H1 (cell line): ENCODE results near the gene FCRL4. TPM values are rescaled to one million over a fixed set of nuclear protein-coding genes. Genes with fewer than 3 reads are reported as not detected.

Experiments used
- CTCF ChIA-PET: fragments of 300-600 bp; sonication (Branson Sonifier 250); formaldehyde crosslinking; loops from one replicate; lab custom pipeline; 2021; ENCODE audit not compliant: partially characterized antibody; lab: Charles Lee
- POLR2A ChIA-PET: fragments of 300-600 bp; sonication (Branson Sonifier 250); formaldehyde crosslinking; loops from one replicate; lab custom pipeline; 2021; ENCODE audit warnings: inconsistent platforms; ENCODE audit not compliant: partially characterized antibody; lab: Charles Lee
- DNase-seq, 2 experiments: peaks; one replicate each; pipeline versions ENCODE4 v3.0.0 to v3.0.0-alpha.2; 2010 to 2022; ENCODE audit warnings: low spot score in 2 of 2, low read depth in 1 of 2, mixed read lengths in 1 of 2
- FAIRE-seq: peaks from 2 replicates; lab custom pipeline; 2011; peaks lifted over from hg19 to GRCh38; lab: Jason Lieb, UNC
- H2AFZ ChIP-seq: 2 replicates; pipeline ENCODE4 v1.8.1; 2012; ENCODE audit warnings: low read length, inconsistent platforms
- H2AK5ac ChIP-seq: 2 replicates; pipeline ENCODE4 v1.6.1; 2013; ENCODE audit warnings: low read depth, low read length
- H2BK120ac ChIP-seq: replicated peaks from 2 replicates; pipeline ENCODE3; 2013; ENCODE audit warnings: low read depth, low read length, inconsistent platforms
- H2BK12ac ChIP-seq: 2 replicates; pipeline ENCODE4 v1.6.1; 2013; ENCODE audit warnings: low read depth, low read length
- H2BK15ac ChIP-seq: 2 replicates; pipeline ENCODE4 v1.6.1; 2013; ENCODE audit warnings: low read length
- H2BK20ac ChIP-seq: 2 replicates; pipeline ENCODE4 v1.6.1; 2013; ENCODE audit warnings: low read length
- H2BK5ac ChIP-seq: 2 replicates; pipeline ENCODE4 v1.6.1; 2013; ENCODE audit warnings: low read depth, low read length
- H3K14ac ChIP-seq: 2 replicates; pipeline ENCODE4 v1.6.1; 2013; ENCODE audit warnings: inconsistent platforms; ENCODE audit not compliant: insufficient read length
- H3K18ac ChIP-seq: 2 replicates; pipeline ENCODE4 v1.6.1; 2013; ENCODE audit warnings: low read length; ENCODE audit errors: extremely low read depth
- H3K23ac ChIP-seq: 2 replicates; pipeline ENCODE4 v1.6.1; 2013; ENCODE audit warnings: inconsistent platforms; ENCODE audit not compliant: insufficient read length
- H3K23me2 ChIP-seq: 2 replicates; pipeline ENCODE4 v1.6.1; 2013; ENCODE audit warnings: low read depth, low read length
- H3K27ac ChIP-seq: 2 replicates; pipeline ENCODE4 v1.6.1; 2011; ENCODE audit warnings: low read depth, low read length, inconsistent platforms
- H3K27me3 ChIP-seq, 4 experiments: replicated peaks in 1 of 4; 1 replicate in 1 of 4; 2 replicates in 3 of 4; pipeline versions ENCODE4 v1.6.1 to v1.8.1; 2011 to 2013; ENCODE audit warnings: low read length in 3 of 4, mild to moderate bottlenecking in 3 of 4, inconsistent platforms in 2 of 4, mixed read lengths in 2 of 4, moderate library complexity in 1 of 4; ENCODE audit not compliant: control insufficient read depth in 3 of 4, insufficient read depth in 3 of 4; ENCODE audit errors: extremely low read depth in 1 of 4
- H3K36me3 ChIP-seq, 4 experiments: 2 replicates each; pipeline versions ENCODE4 v1.6.1 to v1.8.1; 2011 to 2013; ENCODE audit warnings: mild to moderate bottlenecking in 4 of 4, low read length in 3 of 4, moderate library complexity in 2 of 4, control low read depth in 1 of 4, inconsistent platforms in 1 of 4; ENCODE audit not compliant: insufficient read depth in 4 of 4, control insufficient read depth in 2 of 4
- H3K4ac ChIP-seq: replicated peaks from 2 replicates; pipeline ENCODE3; 2013; ENCODE audit warnings: low read length, low read depth, mixed read lengths, inconsistent platforms; ENCODE audit not compliant: insufficient read length
- H3K4me1 ChIP-seq, 4 experiments: replicated peaks in 1 of 4; 1 replicate in 1 of 4; 2 replicates in 3 of 4; pipeline versions ENCODE4 v1.6.1 to v1.8.1; 2011 to 2013; ENCODE audit warnings: low read length in 3 of 4, inconsistent platforms in 2 of 4, mixed read lengths in 1 of 4; ENCODE audit not compliant: insufficient read depth in 4 of 4, control insufficient read depth in 3 of 4
- H3K4me2 ChIP-seq, 2 experiments: 2 replicates each; pipeline versions ENCODE4 v1.6.1 to v1.8.1; 2011 to 2013; ENCODE audit warnings: low read depth in 2 of 2, low read length in 2 of 2, control low read depth in 1 of 2, inconsistent platforms in 1 of 2, mild to moderate bottlenecking in 1 of 2; ENCODE audit not compliant: insufficient read depth in 1 of 2
- H3K4me3 ChIP-seq, 4 experiments: fragments of 200-600, 300-600 bp in 1 of 4; sonication (generic), shearing (Covaris generic), sonication (Bioruptor Twin) in 1 of 4; 2 replicates each; pipeline versions ENCODE4 v1.5.1 to v1.8.1; 2011 to 2016; ENCODE audit warnings: low read length in 4 of 4, low read depth in 3 of 4, control low read depth in 2 of 4, inconsistent platforms in 2 of 4, mild to moderate bottlenecking in 2 of 4, mixed read lengths in 1 of 4, moderate library complexity in 1 of 4; ENCODE audit not compliant: insufficient read depth in 2 of 4; ENCODE audit errors: extremely low read depth in 1 of 4
- H3K56ac ChIP-seq: replicated peaks from 2 replicates; pipeline ENCODE3; 2013; ENCODE audit warnings: low read depth, mild to moderate bottlenecking, mixed read lengths, low read length, inconsistent platforms; ENCODE audit not compliant: insufficient read length
- H3K79me1 ChIP-seq: 2 replicates; pipeline ENCODE4 v1.6.1; 2013; ENCODE audit warnings: low read depth, low read length, control low read depth
- H3K79me2 ChIP-seq, 2 experiments: 2 replicates each; pipeline versions ENCODE4 v1.6.1 to v1.8.1; 2012 to 2013; ENCODE audit warnings: low read length in 2 of 2, mild to moderate bottlenecking in 2 of 2, inconsistent platforms in 1 of 2; ENCODE audit not compliant: insufficient read depth in 2 of 2, control insufficient read depth in 1 of 2
- H3K9ac ChIP-seq, 4 experiments: replicated peaks in 1 of 4; 1 replicate in 1 of 4; 2 replicates in 3 of 4; pipeline versions ENCODE4 v1.6.1 to v1.8.1; 2011 to 2013; ENCODE audit warnings: low read depth in 3 of 4, low read length in 3 of 4, control low read depth in 2 of 4, mild to moderate bottlenecking in 2 of 4, moderate library complexity in 2 of 4, inconsistent platforms in 1 of 4; ENCODE audit errors: extremely low read depth in 1 of 4
- H3K9me3 ChIP-seq, 2 experiments: 2 replicates each; pipeline versions ENCODE4 v1.6.1 to v1.8.1; 2012 to 2013; ENCODE audit warnings: mild to moderate bottlenecking in 2 of 2, moderate library complexity in 2 of 2, control low read depth in 1 of 2, inconsistent platforms in 1 of 2, low read depth in 1 of 2, low read length in 1 of 2, mixed read lengths in 1 of 2; ENCODE audit not compliant: insufficient read depth in 2 of 2
- H4K20me1 ChIP-seq, 2 experiments: replicated peaks in 1 of 2; 2 replicates each; pipeline versions ENCODE3 to v1.8.1; 2011 to 2013; ENCODE audit warnings: inconsistent platforms in 2 of 2, low read length in 2 of 2, mild to moderate bottlenecking in 1 of 2; ENCODE audit not compliant: insufficient read depth in 2 of 2, control insufficient read depth in 1 of 2
- H4K5ac ChIP-seq: 2 replicates; pipeline ENCODE4 v1.6.1; 2013; ENCODE audit warnings: low read length, low read depth, mixed read lengths, inconsistent platforms; ENCODE audit not compliant: insufficient read length
- H4K8ac ChIP-seq: 2 replicates; pipeline ENCODE4 v1.8.0; 2013; ENCODE audit warnings: mild to moderate bottlenecking, moderate library complexity, low read length, inconsistent platforms; ENCODE audit not compliant: insufficient read depth; ENCODE audit errors: extremely low read depth
- H4K91ac ChIP-seq: replicated peaks from 2 replicates; pipeline ENCODE3; 2013; ENCODE audit warnings: low read length, mixed read lengths, inconsistent platforms; ENCODE audit not compliant: insufficient read length
- BACH1 ChIP-seq: IDR thresholded peaks from 2 replicates; pipeline ENCODE4 v1.6.1; 2012; ENCODE audit warnings: low read length, improper control_type of control experiment
- JUND ChIP-seq: IDR thresholded peaks from 2 replicates; pipeline ENCODE4 v1.6.1; 2011; ENCODE audit warnings: mild to moderate bottlenecking, improper control_type of control experiment, low read length
- RAD21 ChIP-seq, 2 experiments: IDR thresholded peaks in 1 of 2; conservative IDR thresholded peaks in 1 of 2; 2 replicates each; pipeline ENCODE4 v1.6.1; 2011; ENCODE audit warnings: low read depth in 2 of 2, low read length in 2 of 2, improper control_type of control experiment in 1 of 2, inconsistent platforms in 1 of 2, mild to moderate bottlenecking in 1 of 2, moderate library complexity in 1 of 2
- RBBP5 ChIP-seq: IDR thresholded peaks from 2 replicates; pipeline ENCODE4 v1.7.1; 2012; ENCODE audit warnings: low read depth, mild to moderate bottlenecking, inconsistent platforms, low read length, moderate library complexity, borderline replicate concordance
- SIRT6 ChIP-seq: IDR thresholded peaks from one replicate; pipeline ENCODE4 v1.7.1; 2012; ENCODE audit warnings: low read length, inconsistent platforms
- WGBS, 2 experiments: shearing (Covaris generic) in 1 of 2; methylation state at CpG; one replicate each; pipeline versions ENCODE4 v1.1.6 to v1.1.7; 2013 to 2015; ENCODE audit warnings: low lambda C conversion rate in 2 of 2, mixed read lengths in 2 of 2, inconsistent platforms in 1 of 2, low coverage in 1 of 2, missing lambda C conversion rate in 1 of 2; ENCODE audit not compliant: insufficient replicate concordance in 2 of 2, insufficient coverage in 1 of 2, insufficient read length in 1 of 2; ENCODE audit errors: extremely low coverage in 1 of 2, missing lambda C conversion rate in 1 of 2; 5-methylcytosine and 5-hydroxymethylcytosine counted together
- polyA plus RNA-seq, 7 experiments: library from polyadenylated mRNA; depleted of rRNA in 3 of 7; stranded (reverse) in 5 of 7; unstranded in 2 of 7; fragments of >200 nt in 5 of 7; fragments of 200-250 nt in 2 of 7; gene quantifications; 1 replicate in 5 of 7; 2 replicates in 1 of 7; 4 replicates in 1 of 7; pipeline versions ENCODE4 v1.2.1 to v1.2.3, GENCODE V29; 2011 to 2013; ENCODE audit warnings: missing spikeins in 2 of 7, mixed read lengths in 2 of 7
- total RNA-seq: library from RNA; stranded (reverse); fragmentation: NEBNext Ultra II Directional; extraction: Animal tissue kit (Norgen Biotek cat#: 25700); gene quantifications from 2 replicates; pipeline ENCODE4 v1.2.1, GENCODE V29; 2021
- TF ChIP-seq, protein P1 (sequence below): IDR thresholded peaks from 2 replicates; pipeline ENCODE4 v1.6.1; 2011; ENCODE audit warnings: low read length, improper control_type of control experiment
- TF ChIP-seq, protein P2 (sequence below), 3 experiments: IDR thresholded peaks; 1 replicate in 2 of 3; 2 replicates in 1 of 3; pipeline versions ENCODE4 v1.5.1 to v1.6.1; 2011; ENCODE audit warnings: low read length in 3 of 3, mild to moderate bottlenecking in 3 of 3, inconsistent platforms in 2 of 3, low read depth in 1 of 3, moderate library complexity in 1 of 3; ENCODE audit not compliant: insufficient read depth in 1 of 3; ENCODE audit errors: control extremely low read depth in 1 of 3
- TF ChIP-seq, protein P3 (sequence below): IDR thresholded peaks from 2 replicates; pipeline ENCODE4 v1.6.1; 2011; ENCODE audit warnings: low read depth, mild to moderate bottlenecking, low read length; ENCODE audit not compliant: insufficient read depth

Gene FCRL4
- total and polyA plus RNA-seq, 2 of the 8 experiments (the other 6 are each of a cell fraction or from before 2014, with no cell fraction given), result not detected

- Histone ChIP-seq H3K18ac (no peak overlapping the region), H3K27ac (no peak overlapping the region), H4K5ac (no peak overlapping the region), H3K14ac (no peak overlapping the region), H3K4me1 (no peaks in the 10 kb centered on the region; a peak in 1 of 7 replicates), H3K9me3 (no peaks in the 10 kb centered on the region), H3K4ac (no peak overlapping the region), H2AK5ac (no peak overlapping the region), H4K8ac (no peak overlapping the region), H2BK120ac (no peak overlapping the region), H3K79me1 (no peaks in the 10 kb centered on the region), H3K9ac (no peak overlapping the region), H3K56ac (no peak overlapping the region), H2BK5ac (no peak overlapping the region), H3K4me2 (no peak overlapping the region), H4K91ac (no peak overlapping the region), H3K23me2 (no peaks in the 10 kb centered on the region), H2BK20ac (no peak overlapping the region), H3K27me3 (no peaks in the 10 kb centered on the region), H2AFZ (no peak overlapping the region), H3K4me3 (no peak overlapping the region), H3K23ac (no peak overlapping the region), H3K36me3 (no peaks in the 10 kb centered on the region), H2BK15ac (no peak overlapping the region), H2BK12ac (no peak overlapping the region), H3K79me2 (no peaks in the 10 kb centered on the region), H4K20me1 (no peaks in the 10 kb centered on the region)
- POLR2A ChIA-PET, result no interaction called here
- 33% methylated on average over 2 of the region's 2 CpGs; no CpG with 5 or more reads in 1 of the 2 experiments for WGBS, 2 experiments
- DNase-seq (peak; percentile 21 to 68), FAIRE-seq (peak; percentile 45)
- TF ChIP-seq SIRT6, result no peak
- TF ChIP-seq RAD21 (IDR thresholded peaks at IDR 0.05 in 1 of 2, conservative IDR thresholded peaks at IDR 0.05 in 1 of 2; ENCODE audit: low read depth in 2 of 2, low read length in 2 of 2), result peak; percentile 69 to 78
- TF ChIP-seq, protein P1, sequence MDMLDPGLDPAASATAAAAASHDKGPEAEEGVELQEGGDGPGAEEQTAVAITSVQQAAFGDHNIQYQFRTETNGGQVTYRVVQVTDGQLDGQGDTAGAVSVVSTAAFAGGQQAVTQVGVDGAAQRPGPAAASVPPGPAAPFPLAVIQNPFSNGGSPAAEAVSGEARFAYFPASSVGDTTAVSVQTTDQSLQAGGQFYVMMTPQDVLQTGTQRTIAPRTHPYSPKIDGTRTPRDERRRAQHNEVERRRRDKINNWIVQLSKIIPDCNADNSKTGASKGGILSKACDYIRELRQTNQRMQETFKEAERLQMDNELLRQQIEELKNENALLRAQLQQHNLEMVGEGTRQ, result no peak
- no peak for TF ChIP-seq RBBP5
- peak; percentile 64; the same call in 1 of the 2 replicates for TF ChIP-seq JUND
- no peak for TF ChIP-seq BACH1
- TF ChIP-seq, protein P2, sequence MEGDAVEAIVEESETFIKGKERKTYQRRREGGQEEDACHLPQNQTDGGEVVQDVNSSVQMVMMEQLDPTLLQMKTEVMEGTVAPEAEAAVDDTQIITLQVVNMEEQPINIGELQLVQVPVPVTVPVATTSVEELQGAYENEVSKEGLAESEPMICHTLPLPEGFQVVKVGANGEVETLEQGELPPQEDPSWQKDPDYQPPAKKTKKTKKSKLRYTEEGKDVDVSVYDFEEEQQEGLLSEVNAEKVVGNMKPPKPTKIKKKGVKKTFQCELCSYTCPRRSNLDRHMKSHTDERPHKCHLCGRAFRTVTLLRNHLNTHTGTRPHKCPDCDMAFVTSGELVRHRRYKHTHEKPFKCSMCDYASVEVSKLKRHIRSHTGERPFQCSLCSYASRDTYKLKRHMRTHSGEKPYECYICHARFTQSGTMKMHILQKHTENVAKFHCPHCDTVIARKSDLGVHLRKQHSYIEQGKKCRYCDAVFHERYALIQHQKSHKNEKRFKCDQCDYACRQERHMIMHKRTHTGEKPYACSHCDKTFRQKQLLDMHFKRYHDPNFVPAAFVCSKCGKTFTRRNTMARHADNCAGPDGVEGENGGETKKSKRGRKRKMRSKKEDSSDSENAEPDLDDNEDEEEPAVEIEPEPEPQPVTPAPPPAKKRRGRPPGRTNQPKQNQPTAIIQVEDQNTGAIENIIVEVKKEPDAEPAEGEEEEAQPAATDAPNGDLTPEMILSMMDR (IDR thresholded peaks at IDR 0.05; ENCODE audit: control extremely low read depth in 1 of 3, insufficient read depth in 1 of 3, low read depth in 1 of 3, low read length in 3 of 3), result peak; percentile 51 to 77 (median 72)
- TF ChIP-seq, protein P3, sequence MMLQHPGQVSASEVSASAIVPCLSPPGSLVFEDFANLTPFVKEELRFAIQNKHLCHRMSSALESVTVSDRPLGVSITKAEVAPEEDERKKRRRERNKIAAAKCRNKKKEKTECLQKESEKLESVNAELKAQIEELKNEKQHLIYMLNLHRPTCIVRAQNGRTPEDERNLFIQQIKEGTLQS, result 0 out of 2 replicates have a peak, but pooled peaks have one; percentile 21
- CTCF ChIA-PET, result interaction anchor here (0.7 to 3.8 kb wide), 10 partner anchors 10 to 442 kb away, joined by 3 to 34 read pairs (median 5); no protein-coding TSS in a partner anchor
Measured at GRCh38 chr1:157626099-157626498, 28.2 kb upstream of the FCRL4 start.
